ENCODE results near the gene GNAT1. TPM values are rescaled to one million over a fixed set of nuclear protein-coding genes. Genes with fewer than 3 reads are reported as not detected.

Gene GNAT1
- total RNA-seq, 1 experiment from 2014 or later = 0.22 TPM

- Histone ChIP-seq H3K9me3 (ENCODE audit: low read length) (no peaks in the 10 kb centered on the region), H4K20me1 (ENCODE audit: low read length) (0 out of 2 replicates have a peak, but pooled peaks cover 10% of the 10 kb centered on the region), H3K36me3 (ENCODE audit: low read depth, low read length) (no peaks in the 10 kb centered on the region), H3F3A (ENCODE audit: low read length, unreplicated experiment) (no peaks in the 10 kb centered on the region), H3K27ac (ENCODE audit: low read length) (no peak overlapping the region), H3K4me3 (ENCODE audit: low read length) (peak overlapping the region; percentile 81), H3K4me1 (ENCODE audit: insufficient read depth, low read length) (peaks cover 43% of the 10 kb centered on the region), H3K79me2 (ENCODE audit: low read length) (peaks cover 34% of the 10 kb centered on the region), H2AFZ (ENCODE audit: low read length) (no peak overlapping the region), H3K4me2 (ENCODE audit: low read length) (peak overlapping the region; percentile 98), H3K27me3 (ENCODE audit: low read length) (no peaks in the 10 kb centered on the region), H3K9ac (ENCODE audit: low read length) (peak overlapping the region; percentile 82), H3K9me2 (replicated peaks; ENCODE audit: low read length) (no peaks in the 10 kb centered on the region)
- ChIA-PET CTCF (interaction anchor here (0.9 kb wide), 1 partner anchor 10 kb away, joined by 6 read pairs; no protein-coding TSS in a partner anchor), POLR2A (ENCODE audit: unreplicated experiment) (interaction anchor here (0.7 kb wide), 2 partner anchors 10 to 517 kb away, joined by 3 to 8 read pairs; no protein-coding TSS in a partner anchor)
- ATAC-seq = no peak
- intact Hi-C loops (cut with micrococcal nuclease) = loop anchor here (1.0 to 5.0 kb wide), 3 partner anchors 33 to 71 kb away; no protein-coding TSS in a partner anchor
- no TSS peak for BruUV-seq (replicated peaks)
- TF ChIP-seq EZH2phosphoT487 (IDR thresholded peaks at IDR 0.05; ENCODE audit: borderline replicate concordance, low read length) = no peak
- TF ChIP-seq CTCF (conservative IDR thresholded peaks at IDR 0.05; ENCODE audit: low read depth, low read length) = no peak
- TF ChIP-seq EZH2 (IDR thresholded peaks at IDR 0.05; ENCODE audit: low read length, unreplicated experiment) = no peak
- no peak for DNase-seq
These were observed 35.5 kb upstream of the GNAT1 start for GRCh38 chr3:50155891-50156290.

GRCh38 chr3:50156549-50157493 is 34.6 kb upstream of the GNAT1 start:
- Histone ChIP-seq H3K27ac (ENCODE audit: low read length) (no peak overlapping the region), H3K79me2 (ENCODE audit: low read length) (peaks cover 34% of the 10 kb centered on the region), H2AFZ (ENCODE audit: low read length) (peak overlapping the region; percentile 24), H3K27me3 (ENCODE audit: low read length) (no peaks in the 10 kb centered on the region), H3K9ac (ENCODE audit: low read length) (peak overlapping the region; percentile 82), H3K9me3 (ENCODE audit: low read length) (no peaks in the 10 kb centered on the region), H3K4me3 (ENCODE audit: low read length) (peak overlapping the region; percentile 81), H4K20me1 (ENCODE audit: low read length) (0 out of 2 replicates have a peak, but pooled peaks cover 10% of the 10 kb centered on the region), H3F3A (ENCODE audit: low read length, unreplicated experiment) (no peaks in the 10 kb centered on the region), H3K9me2 (replicated peaks; ENCODE audit: low read length) (no peaks in the 10 kb centered on the region), H3K4me1 (ENCODE audit: insufficient read depth, low read length) (peaks cover 52% of the 10 kb centered on the region), H3K4me2 (ENCODE audit: low read length) (peak overlapping the region; percentile 98), H3K36me3 (ENCODE audit: low read depth, low read length) (no peaks in the 10 kb centered on the region)
- DNase-seq (no peak), ATAC-seq (peak; percentile 7; the same call in 1 of the 2 replicates)
- CTCF ChIA-PET = interaction anchor here (0.7 to 0.9 kb wide), 2 partner anchors 9 to 258 kb away, joined by 3 to 6 read pairs; no protein-coding TSS in a partner anchor
- POLR2A ChIA-PET (ENCODE audit: unreplicated experiment) = interaction anchor here (0.7 kb wide), 2 partner anchors 9 to 518 kb away, joined by 3 to 5 read pairs; no protein-coding TSS in a partner anchor
- no peak for TF ChIP-seq EZH2 (IDR thresholded peaks at IDR 0.05; ENCODE audit: low read length, unreplicated experiment)
- no peak for TF ChIP-seq EZH2phosphoT487 (IDR thresholded peaks at IDR 0.05; ENCODE audit: borderline replicate concordance, low read length)
- TF ChIP-seq CTCF (conservative IDR thresholded peaks at IDR 0.05; ENCODE audit: low read depth, low read length) = no peak
- intact Hi-C loops (cut with micrococcal nuclease) = loop anchor here (5.0 kb wide), 1 partner anchor 70 kb away; no protein-coding TSS in a partner anchor
- BruUV-seq (replicated peaks) = TSS peak; percentile 94
